Measurements from ENCODE around the gene SCGB3A1.

SCGB3A1 gene

GRCh38 chr5:180607861-180608571 lies 16.7 kb upstream of the SCGB3A1 start:
- H3K36me3 ChIP-seq, result no peaks in the 10 kb centered on the region

GRCh38 chr5:180606215-180606785 lies 15.0 kb upstream of the SCGB3A1 start:
- Histone ChIP-seq H3K9me3 (no peaks in the 10 kb centered on the region), H3K9ac (no peak overlapping the region), H3K4me1 (no peaks in the 10 kb centered on the region), H3K4me2 (no peak overlapping the region), H3K4me3 (no peak overlapping the region), H3K36me3 (no peaks in the 10 kb centered on the region), H3K27ac (no peak overlapping the region), H3K27me3 (no peaks in the 10 kb centered on the region), H4K20me1 (no peaks in the 10 kb centered on the region)
- TF ChIP-seq Cebpa-rat (IDR thresholded peaks at IDR 0.05), result no peak

More at GRCh38 chr5:180607861-180608571, 16.7 kb upstream of the SCGB3A1 start:
- Histone ChIP-seq H4K20me1 (no peaks in the 10 kb centered on the region), H3K27me3 (no peaks in the 10 kb centered on the region), H3K4me2 (no peak overlapping the region), H3K4me3 (no peak overlapping the region), H3K9ac (no peak overlapping the region), H3K27ac (no peak overlapping the region), H3K4me1 (no peaks in the 10 kb centered on the region), H3K9me3 (no peaks in the 10 kb centered on the region)
- no peak for TF ChIP-seq Cebpa-rat (IDR thresholded peaks at IDR 0.05)

GRCh38 chr5:180605554-180606214 lies 14.4 kb upstream of the SCGB3A1 start:
- peaks cover under 1% of the 10 kb centered on the region; the same call in 1 of the 2 replicates for H3K4me1 ChIP-seq
- no peak for TF ChIP-seq Cebpa-rat (IDR thresholded peaks at IDR 0.05)
- H3K4me2 ChIP-seq, result no peak overlapping the region

GRCh38 chr5:180604271-180604670 lies 13.0 kb upstream of the SCGB3A1 start:
- Histone ChIP-seq H3K4me1 (peaks cover 14% of the 10 kb centered on the region), H4K20me1 (no peaks in the 10 kb centered on the region), H3K4me3 (no peak overlapping the region), H3K9me3 (no peaks in the 10 kb centered on the region), H3K36me3 (no peaks in the 10 kb centered on the region), H3K27ac (no peak overlapping the region), H3K4me2 (no peak overlapping the region), H3K9ac (no peak overlapping the region), H3K27me3 (no peaks in the 10 kb centered on the region)
- TF ChIP-seq Cebpa-rat (IDR thresholded peaks at IDR 0.05), result no peak

More at GRCh38 chr5:180605554-180606214, 14.4 kb upstream of the SCGB3A1 start:
- Histone ChIP-seq H4K20me1 (no peaks in the 10 kb centered on the region), H3K27ac (no peak overlapping the region), H3K36me3 (no peaks in the 10 kb centered on the region), H3K4me3 (no peak overlapping the region), H3K9ac (no peak overlapping the region), H3K9me3 (no peaks in the 10 kb centered on the region), H3K27me3 (no peaks in the 10 kb centered on the region)

- H3K4me1 ChIP-seq, result peaks cover 24% of the 10 kb centered on the region
- H3K9me3 ChIP-seq, result no peaks in the 10 kb centered on the region
- H3K4me2 ChIP-seq, result no peak overlapping the region
- H4K20me1 ChIP-seq, result no peaks in the 10 kb centered on the region
- H3K9ac ChIP-seq, result no peak overlapping the region
- TF ChIP-seq Cebpa-rat (IDR thresholded peaks at IDR 0.05), result no peak
- H3K36me3 ChIP-seq, result no peaks in the 10 kb centered on the region
- H3K27ac ChIP-seq, result no peak overlapping the region
- H3K4me3 ChIP-seq, result no peak overlapping the region
- no peaks in the 10 kb centered on the region for H3K27me3 ChIP-seq
Observed at GRCh38 chr5:180603076-180603594, 11.8 kb upstream of the SCGB3A1 start.

- Histone ChIP-seq H3K4me1 (peaks cover 29% of the 10 kb centered on the region), H3K4me2 (no peak overlapping the region), H3K9ac (no peak overlapping the region), H3K27ac (no peak overlapping the region), H3K27me3 (no peaks in the 10 kb centered on the region), H4K20me1 (no peaks in the 10 kb centered on the region), H3K4me3 (no peak overlapping the region), H3K36me3 (no peaks in the 10 kb centered on the region), H3K9me3 (no peaks in the 10 kb centered on the region)
- TF ChIP-seq Cebpa-rat (IDR thresholded peaks at IDR 0.05), result no peak
Observed at GRCh38 chr5:180602481-180603075, 11.3 kb upstream of the SCGB3A1 start.

- Histone ChIP-seq H3K9ac (no peak overlapping the region), H4K20me1 (no peaks in the 10 kb centered on the region)
Observed at GRCh38 chr5:180601591-180602480, 10.5 kb upstream of the SCGB3A1 start.

GRCh38 chr5:180600554-180601041 lies 9.3 kb upstream of the SCGB3A1 start:
- H3K4me1 ChIP-seq, result peaks cover 45% of the 10 kb centered on the region
- H3K9ac ChIP-seq, result 0 out of 2 replicates have a peak overlapping the region, but pooled peaks have one; percentile 16
- H3K4me2 ChIP-seq, result peak overlapping the region; percentile 42
- TF ChIP-seq Cebpa-rat (IDR thresholded peaks at IDR 0.05), result no peak
- peak overlapping the region; percentile 22; the same call in 1 of the 2 replicates for H3K27ac ChIP-seq
- H3K9me3 ChIP-seq, result no peaks in the 10 kb centered on the region
- H3K27me3 ChIP-seq, result no peaks in the 10 kb centered on the region
- no peak overlapping the region for H3K4me3 ChIP-seq
- H3K36me3 ChIP-seq, result no peaks in the 10 kb centered on the region
- no peaks in the 10 kb centered on the region for H4K20me1 ChIP-seq

More at GRCh38 chr5:180601591-180602480, 10.5 kb upstream of the SCGB3A1 start:
- no peaks in the 10 kb centered on the region for H3K9me3 ChIP-seq
- H3K36me3 ChIP-seq, result no peaks in the 10 kb centered on the region
- H3K4me3 ChIP-seq, result no peak overlapping the region
- H3K4me2 ChIP-seq, result no peak overlapping the region
- no peak overlapping the region for H3K27ac ChIP-seq
- no peak for TF ChIP-seq Cebpa-rat (IDR thresholded peaks at IDR 0.05)
- peaks cover 37% of the 10 kb centered on the region for H3K4me1 ChIP-seq
- no peaks in the 10 kb centered on the region for H3K27me3 ChIP-seq
